Nephron progenitor cell (in vitro differentiated cells): Measurements from ENCODE around the gene RMND5B.

ENCODE experiments used
- DNase-seq: peaks from one replicate; pipeline ENCODE4 v3.0.0; 2021
- H3K27ac Mint-ChIP-seq: 2 replicates; pipeline ENCODE4 v1.8.0; 2021; ENCODE audit warnings: mild to moderate bottlenecking, moderate library complexity, mixed read lengths
- H3K27me3 Mint-ChIP-seq: 2 replicates; pipeline ENCODE4 v1.8.0; 2021; ENCODE audit warnings: mild to moderate bottlenecking, low read depth, mixed read lengths; ENCODE audit not compliant: poor library complexity
- H3K36me3 Mint-ChIP-seq: 2 replicates; pipeline ENCODE4 v1.8.0; 2021; ENCODE audit warnings: low read depth, mixed read lengths
- H3K4me1 Mint-ChIP-seq: 2 replicates; pipeline ENCODE4 v1.8.0; 2021; ENCODE audit warnings: mixed read lengths
- H3K4me3 Mint-ChIP-seq: 2 replicates; pipeline ENCODE4 v1.8.0; 2021; ENCODE audit warnings: mild to moderate bottlenecking, moderate library complexity, mixed read lengths
- H3K9me3 Mint-ChIP-seq: 2 replicates; pipeline ENCODE4 v1.8.0; 2021; ENCODE audit warnings: mild to moderate bottlenecking, moderate library complexity, mixed read lengths
- CTCF ChIP-seq: fragments of 200-600 bp; sonication (generic); IDR thresholded peaks from 2 replicates; pipeline ENCODE4 v1.5.0; 2021; ENCODE audit warnings: antibody characterized with exemption

Gene RMND5B

GRCh38 chr5:178182158-178182876 is 51.5 kb downstream of the RMND5B start:
- no peak for DNase-seq

GRCh38 chr5:178186427-178186826 is 55.6 kb downstream of the RMND5B start:
- H3K4me3 Mint-ChIP-seq, result no peak overlapping the region
- DNase-seq, result no peak
- peaks cover 9% of the 10 kb centered on the region for H3K4me1 Mint-ChIP-seq
- H3K36me3 Mint-ChIP-seq, result no peaks in the 10 kb centered on the region
- TF ChIP-seq CTCF, result no peak
- peaks cover 5% of the 10 kb centered on the region for H3K9me3 Mint-ChIP-seq
- H3K27me3 Mint-ChIP-seq, result peaks cover 4% of the 10 kb centered on the region
- no peak overlapping the region for H3K27ac Mint-ChIP-seq

More at GRCh38 chr5:178182158-178182876, 51.5 kb downstream of the RMND5B start:
- no peak for TF ChIP-seq CTCF
- Mint-ChIP-seq H3K27me3 (peaks cover 3% of the 10 kb centered on the region), H3K27ac (peak overlapping the region; percentile 53), H3K9me3 (peaks cover 14% of the 10 kb centered on the region), H3K4me3 (no peak overlapping the region), H3K36me3 (no peaks in the 10 kb centered on the region), H3K4me1 (peaks cover 9% of the 10 kb centered on the region)

- no peak for TF ChIP-seq CTCF
- no peak within 1 kb of the TSS for H3K27ac Mint-ChIP-seq
- no peak for DNase-seq
- H3K27me3 Mint-ChIP-seq, result peaks cover 4% of the 10 kb centered on the region
- peaks cover 7% of the 10 kb centered on the region for H3K4me1 Mint-ChIP-seq
- H3K36me3 Mint-ChIP-seq, result no peaks in the 10 kb centered on the region
- H3K9me3 Mint-ChIP-seq, result peaks cover 8% of the 10 kb centered on the region
- no peak within 1 kb of the TSS for H3K4me3 Mint-ChIP-seq
Observed at GRCh38 chr5:178187014-178187413, 56.2 kb downstream of the RMND5B start, which contains the start of gene GMCL2. TSS of gene GMCL2 (minus strand) at chr5:178187371. CDS start at chr5:178187299, 72 bp downstream.

GRCh38 chr5:178189433-178189832 is 58.6 kb downstream of the RMND5B start:
- peaks cover 12% of the 10 kb centered on the region for H3K27me3 Mint-ChIP-seq
- H3K36me3 Mint-ChIP-seq, result peaks cover 7% of the 10 kb centered on the region
- H3K4me1 Mint-ChIP-seq, result peaks cover 12% of the 10 kb centered on the region
- no peak for DNase-seq
- no peak overlapping the region for H3K4me3 Mint-ChIP-seq
- H3K9me3 Mint-ChIP-seq, result peaks cover 18% of the 10 kb centered on the region
- H3K27ac Mint-ChIP-seq, result no peak overlapping the region
- no peak for TF ChIP-seq CTCF

- Mint-ChIP-seq H3K4me3 (no peak overlapping the region), H3K4me1 (peaks cover 26% of the 10 kb centered on the region), H3K27me3 (peaks cover 21% of the 10 kb centered on the region), H3K27ac (no peak overlapping the region), H3K9me3 (peaks cover 18% of the 10 kb centered on the region), H3K36me3 (peaks cover 7% of the 10 kb centered on the region)
- DNase-seq, result no peak
- TF ChIP-seq CTCF, result no peak
Observed at GRCh38 chr5:178191661-178192060, 60.8 kb downstream of the RMND5B start.

GRCh38 chr5:178192244-178192643 is 61.4 kb downstream of the RMND5B start:
- Mint-ChIP-seq H3K27me3 (peaks cover 21% of the 10 kb centered on the region), H3K27ac (no peak overlapping the region), H3K36me3 (peaks cover 7% of the 10 kb centered on the region), H3K9me3 (peaks cover 18% of the 10 kb centered on the region), H3K4me1 (peaks cover 27% of the 10 kb centered on the region), H3K4me3 (no peak overlapping the region)
- no peak for DNase-seq
- no peak for TF ChIP-seq CTCF
